HL-60 (cell line): ENCODE results near the gene CAMTA1.

Experiments used
- DNase-seq, 2 experiments: peaks; one replicate each; pipeline ENCODE4 v3.0.0-alpha.2; 2010 to 2020; ENCODE audit warnings: low read depth in 1 of 2, low spot score in 1 of 2
- H3K27ac ChIP-seq: fragments of 250-450 bp; sonication (Bioruptor Pico); replicated peaks from 2 replicates; pipeline ENCODE4 v1.5.1; 2020; ENCODE audit warnings: mild to moderate bottlenecking, moderate library complexity
- H3K27me3 ChIP-seq: fragments of 250-450 bp; sonication (Bioruptor Pico); 2 replicates; pipeline ENCODE4 v1.5.1; 2021; ENCODE audit warnings: mild to moderate bottlenecking, moderate library complexity; ENCODE audit not compliant: insufficient read depth, poor library complexity, severe bottlenecking
- H3K4me3 ChIP-seq: replicated peaks from 2 replicates; pipeline ENCODE4 v1.5.1; 2011; ENCODE audit warnings: mild to moderate bottlenecking, control low read depth, low read length; ENCODE audit not compliant: insufficient read depth
- GABPA ChIP-seq: IDR thresholded peaks from 2 replicates; pipeline ENCODE4 v1.6.1; 2012; ENCODE audit warnings: low read depth
- POLR2AphosphoS5 ChIP-seq: IDR thresholded peaks from 2 replicates; pipeline ENCODE4 v1.6.1; 2012; ENCODE audit warnings: low read depth
- SPI1 ChIP-seq: IDR thresholded peaks from 2 replicates; pipeline ENCODE4 v1.6.1; 2012; ENCODE audit warnings: low read depth, mild to moderate bottlenecking, borderline replicate concordance
- TF ChIP-seq, protein P1 (sequence below): IDR thresholded peaks from 2 replicates; pipeline ENCODE4 v1.6.1; 2012; ENCODE audit warnings: low read depth; ENCODE audit not compliant: insufficient replicate concordance
- TF ChIP-seq, protein P2 (sequence below): IDR thresholded peaks from one replicate; pipeline ENCODE4 v1.5.1; 2011; ENCODE audit warnings: low read length, control low read depth, inconsistent platforms; ENCODE audit not compliant: insufficient read depth

Gene CAMTA1

DNA sequence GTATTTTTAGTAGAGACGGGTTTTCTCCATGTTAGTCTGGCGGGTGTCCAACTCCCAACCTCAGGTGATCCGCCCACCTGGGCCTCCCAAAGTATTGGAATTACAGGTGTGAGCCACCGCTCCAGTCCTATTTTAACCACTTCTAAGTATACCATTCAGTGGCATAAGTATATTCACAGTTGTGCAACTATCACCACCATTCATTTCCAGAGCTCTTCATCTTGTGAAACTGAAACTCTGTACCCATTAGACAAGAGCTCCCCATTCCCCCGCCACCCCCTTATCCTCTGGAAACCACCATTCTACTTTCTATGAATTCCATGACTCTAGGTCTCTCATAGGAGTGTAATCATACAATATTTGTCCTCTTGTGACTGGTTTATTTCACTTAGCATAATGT lies 40.2 kb upstream of the CAMTA1 start:
- no peak for DNase-seq
- no peak overlapping the region for H3K4me3 ChIP-seq
- no peaks in the 10 kb centered on the region for H3K27me3 ChIP-seq
- TF ChIP-seq POLR2AphosphoS5 (no peak), GABPA (no peak), SPI1 (no peak)
- TF ChIP-seq, protein P1, sequence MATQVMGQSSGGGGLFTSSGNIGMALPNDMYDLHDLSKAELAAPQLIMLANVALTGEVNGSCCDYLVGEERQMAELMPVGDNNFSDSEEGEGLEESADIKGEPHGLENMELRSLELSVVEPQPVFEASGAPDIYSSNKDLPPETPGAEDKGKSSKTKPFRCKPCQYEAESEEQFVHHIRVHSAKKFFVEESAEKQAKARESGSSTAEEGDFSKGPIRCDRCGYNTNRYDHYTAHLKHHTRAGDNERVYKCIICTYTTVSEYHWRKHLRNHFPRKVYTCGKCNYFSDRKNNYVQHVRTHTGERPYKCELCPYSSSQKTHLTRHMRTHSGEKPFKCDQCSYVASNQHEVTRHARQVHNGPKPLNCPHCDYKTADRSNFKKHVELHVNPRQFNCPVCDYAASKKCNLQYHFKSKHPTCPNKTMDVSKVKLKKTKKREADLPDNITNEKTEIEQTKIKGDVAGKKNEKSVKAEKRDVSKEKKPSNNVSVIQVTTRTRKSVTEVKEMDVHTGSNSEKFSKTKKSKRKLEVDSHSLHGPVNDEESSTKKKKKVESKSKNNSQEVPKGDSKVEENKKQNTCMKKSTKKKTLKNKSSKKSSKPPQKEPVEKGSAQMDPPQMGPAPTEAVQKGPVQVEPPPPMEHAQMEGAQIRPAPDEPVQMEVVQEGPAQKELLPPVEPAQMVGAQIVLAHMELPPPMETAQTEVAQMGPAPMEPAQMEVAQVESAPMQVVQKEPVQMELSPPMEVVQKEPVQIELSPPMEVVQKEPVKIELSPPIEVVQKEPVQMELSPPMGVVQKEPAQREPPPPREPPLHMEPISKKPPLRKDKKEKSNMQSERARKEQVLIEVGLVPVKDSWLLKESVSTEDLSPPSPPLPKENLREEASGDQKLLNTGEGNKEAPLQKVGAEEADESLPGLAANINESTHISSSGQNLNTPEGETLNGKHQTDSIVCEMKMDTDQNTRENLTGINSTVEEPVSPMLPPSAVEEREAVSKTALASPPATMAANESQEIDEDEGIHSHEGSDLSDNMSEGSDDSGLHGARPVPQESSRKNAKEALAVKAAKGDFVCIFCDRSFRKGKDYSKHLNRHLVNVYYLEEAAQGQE, result no peak
- TF ChIP-seq, protein P2, sequence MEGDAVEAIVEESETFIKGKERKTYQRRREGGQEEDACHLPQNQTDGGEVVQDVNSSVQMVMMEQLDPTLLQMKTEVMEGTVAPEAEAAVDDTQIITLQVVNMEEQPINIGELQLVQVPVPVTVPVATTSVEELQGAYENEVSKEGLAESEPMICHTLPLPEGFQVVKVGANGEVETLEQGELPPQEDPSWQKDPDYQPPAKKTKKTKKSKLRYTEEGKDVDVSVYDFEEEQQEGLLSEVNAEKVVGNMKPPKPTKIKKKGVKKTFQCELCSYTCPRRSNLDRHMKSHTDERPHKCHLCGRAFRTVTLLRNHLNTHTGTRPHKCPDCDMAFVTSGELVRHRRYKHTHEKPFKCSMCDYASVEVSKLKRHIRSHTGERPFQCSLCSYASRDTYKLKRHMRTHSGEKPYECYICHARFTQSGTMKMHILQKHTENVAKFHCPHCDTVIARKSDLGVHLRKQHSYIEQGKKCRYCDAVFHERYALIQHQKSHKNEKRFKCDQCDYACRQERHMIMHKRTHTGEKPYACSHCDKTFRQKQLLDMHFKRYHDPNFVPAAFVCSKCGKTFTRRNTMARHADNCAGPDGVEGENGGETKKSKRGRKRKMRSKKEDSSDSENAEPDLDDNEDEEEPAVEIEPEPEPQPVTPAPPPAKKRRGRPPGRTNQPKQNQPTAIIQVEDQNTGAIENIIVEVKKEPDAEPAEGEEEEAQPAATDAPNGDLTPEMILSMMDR, result no peak
- H3K27ac ChIP-seq, result 0 out of 2 replicates have a peak overlapping the region, but pooled peaks have one; percentile 4

DNA sequence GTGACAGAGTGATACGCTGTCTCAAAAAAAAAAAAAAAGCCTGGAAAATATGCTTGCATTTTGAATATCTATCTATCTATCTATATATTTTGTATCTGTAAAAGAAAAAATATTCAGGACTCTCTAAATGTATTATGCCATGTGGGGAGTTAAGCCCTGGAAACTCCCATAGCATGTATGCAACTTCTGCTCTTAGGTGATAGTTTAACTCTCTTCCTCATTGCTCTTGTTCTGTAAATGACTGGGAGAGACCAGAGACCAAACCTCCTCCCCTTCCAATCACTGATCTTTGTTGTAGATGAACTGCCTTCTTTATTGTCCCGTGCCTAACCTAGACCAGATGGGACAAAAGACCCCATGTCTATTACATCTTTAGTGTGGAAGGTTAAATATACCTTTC lies 37.6 kb upstream of the CAMTA1 start:
- peak; percentile 42; the same call in 1 of the 2 replicates for TF ChIP-seq SPI1
- TF ChIP-seq, protein P2, result no peak
- TF ChIP-seq POLR2AphosphoS5, result no peak
- TF ChIP-seq, protein P1, result no peak
- no peak for TF ChIP-seq GABPA
- no peak for DNase-seq
- no peaks in the 10 kb centered on the region for H3K27me3 ChIP-seq
- no peak overlapping the region; the same call in 1 of the 2 replicates for H3K27ac ChIP-seq
- no peak overlapping the region for H3K4me3 ChIP-seq

DNA sequence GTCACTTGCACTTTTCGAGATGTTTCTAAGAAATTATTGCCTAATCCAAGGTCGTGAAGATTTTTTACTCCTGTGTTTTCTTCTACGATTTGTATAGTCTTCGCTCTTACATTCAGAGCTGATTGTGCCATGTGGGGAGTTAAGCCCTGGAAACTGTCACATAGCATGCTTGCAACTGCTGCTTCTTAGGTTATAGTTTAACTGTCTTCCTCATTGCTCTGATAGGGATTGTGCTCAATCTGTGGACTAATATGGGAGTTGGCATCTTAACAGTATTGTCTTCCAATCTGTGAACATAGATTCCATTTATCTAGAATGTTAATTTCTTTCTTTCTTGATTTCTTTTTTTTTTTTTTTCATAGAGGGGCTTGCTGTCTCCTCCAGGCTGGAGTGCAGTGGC lies 34.8 kb upstream of the CAMTA1 start:
- Histone ChIP-seq H3K4me3 (no peak overlapping the region), H3K27ac (no peak overlapping the region), H3K27me3 (no peaks in the 10 kb centered on the region)
- TF ChIP-seq, protein P2, result no peak
- TF ChIP-seq SPI1, result no peak
- TF ChIP-seq, protein P1, result no peak
- no peak for TF ChIP-seq POLR2AphosphoS5
- TF ChIP-seq GABPA, result no peak
- no peak for DNase-seq
